ENCODE measurements around the gene PPP1R7.

Gene PPP1R7

GRCh38 chr2:241187101-241187917, 37.0 kb downstream of the PPP1R7 start:
- no peaks in the 10 kb centered on the region; the same call in 1 of the 2 replicates for H3K27me3 ChIP-seq (replicated peaks; ENCODE audit: control insufficient read depth, insufficient read depth, low read length)
- H3K4me3 ChIP-seq (replicated peaks; ENCODE audit: low read depth, low read length), result no peak overlapping the region
- no peak for DNase-seq (ENCODE audit: extremely low read depth, insufficient read length)
- TF ChIP-seq, protein P1, sequence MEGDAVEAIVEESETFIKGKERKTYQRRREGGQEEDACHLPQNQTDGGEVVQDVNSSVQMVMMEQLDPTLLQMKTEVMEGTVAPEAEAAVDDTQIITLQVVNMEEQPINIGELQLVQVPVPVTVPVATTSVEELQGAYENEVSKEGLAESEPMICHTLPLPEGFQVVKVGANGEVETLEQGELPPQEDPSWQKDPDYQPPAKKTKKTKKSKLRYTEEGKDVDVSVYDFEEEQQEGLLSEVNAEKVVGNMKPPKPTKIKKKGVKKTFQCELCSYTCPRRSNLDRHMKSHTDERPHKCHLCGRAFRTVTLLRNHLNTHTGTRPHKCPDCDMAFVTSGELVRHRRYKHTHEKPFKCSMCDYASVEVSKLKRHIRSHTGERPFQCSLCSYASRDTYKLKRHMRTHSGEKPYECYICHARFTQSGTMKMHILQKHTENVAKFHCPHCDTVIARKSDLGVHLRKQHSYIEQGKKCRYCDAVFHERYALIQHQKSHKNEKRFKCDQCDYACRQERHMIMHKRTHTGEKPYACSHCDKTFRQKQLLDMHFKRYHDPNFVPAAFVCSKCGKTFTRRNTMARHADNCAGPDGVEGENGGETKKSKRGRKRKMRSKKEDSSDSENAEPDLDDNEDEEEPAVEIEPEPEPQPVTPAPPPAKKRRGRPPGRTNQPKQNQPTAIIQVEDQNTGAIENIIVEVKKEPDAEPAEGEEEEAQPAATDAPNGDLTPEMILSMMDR (IDR thresholded peaks at IDR 0.05; ENCODE audit: insufficient read depth, low read length, poor library complexity, severe bottlenecking), result no peak
- H3K36me3 ChIP-seq (ENCODE audit: control insufficient read depth, insufficient read depth, low read length), result peaks cover 6% of the 10 kb centered on the region

GRCh38 chr2:241187918-241188234, 37.6 kb downstream of the PPP1R7 start:
- no peak for DNase-seq (ENCODE audit: extremely low read depth, insufficient read length)
- H3K4me3 ChIP-seq (replicated peaks; ENCODE audit: low read depth, low read length), result no peak overlapping the region
- H3K36me3 ChIP-seq (ENCODE audit: control insufficient read depth, insufficient read depth, low read length), result peaks cover 5% of the 10 kb centered on the region
- TF ChIP-seq, protein P1 (IDR thresholded peaks at IDR 0.05; ENCODE audit: insufficient read depth, low read length, poor library complexity, severe bottlenecking), result no peak
- no peaks in the 10 kb centered on the region; the same call in 1 of the 2 replicates for H3K27me3 ChIP-seq (replicated peaks; ENCODE audit: control insufficient read depth, insufficient read depth, low read length)

- no peak within 1 kb of the TSS for H3K4me3 ChIP-seq (replicated peaks; ENCODE audit: low read depth, low read length)
- no peaks in the 10 kb centered on the region; the same call in 1 of the 2 replicates for H3K27me3 ChIP-seq (replicated peaks; ENCODE audit: control insufficient read depth, insufficient read depth, low read length)
- DNase-seq (ENCODE audit: extremely low read depth, insufficient read length), result no peak
- H3K36me3 ChIP-seq (ENCODE audit: control insufficient read depth, insufficient read depth, low read length), result peaks cover 2% of the 10 kb centered on the region; the same call in 1 of the 2 replicates
- TF ChIP-seq, protein P1 (IDR thresholded peaks at IDR 0.05; ENCODE audit: insufficient read depth, low read length, poor library complexity, severe bottlenecking), result no peak
These were observed 38.3 kb downstream of the PPP1R7 start, which contains the start of gene ANO7 for GRCh38 chr2:241188361-241189092. Gene ANO7, plus strand, starts transcription at chr2:241188677. Its CDS starts 1,387 bp downstream, at chr2:241190064.

DNA sequence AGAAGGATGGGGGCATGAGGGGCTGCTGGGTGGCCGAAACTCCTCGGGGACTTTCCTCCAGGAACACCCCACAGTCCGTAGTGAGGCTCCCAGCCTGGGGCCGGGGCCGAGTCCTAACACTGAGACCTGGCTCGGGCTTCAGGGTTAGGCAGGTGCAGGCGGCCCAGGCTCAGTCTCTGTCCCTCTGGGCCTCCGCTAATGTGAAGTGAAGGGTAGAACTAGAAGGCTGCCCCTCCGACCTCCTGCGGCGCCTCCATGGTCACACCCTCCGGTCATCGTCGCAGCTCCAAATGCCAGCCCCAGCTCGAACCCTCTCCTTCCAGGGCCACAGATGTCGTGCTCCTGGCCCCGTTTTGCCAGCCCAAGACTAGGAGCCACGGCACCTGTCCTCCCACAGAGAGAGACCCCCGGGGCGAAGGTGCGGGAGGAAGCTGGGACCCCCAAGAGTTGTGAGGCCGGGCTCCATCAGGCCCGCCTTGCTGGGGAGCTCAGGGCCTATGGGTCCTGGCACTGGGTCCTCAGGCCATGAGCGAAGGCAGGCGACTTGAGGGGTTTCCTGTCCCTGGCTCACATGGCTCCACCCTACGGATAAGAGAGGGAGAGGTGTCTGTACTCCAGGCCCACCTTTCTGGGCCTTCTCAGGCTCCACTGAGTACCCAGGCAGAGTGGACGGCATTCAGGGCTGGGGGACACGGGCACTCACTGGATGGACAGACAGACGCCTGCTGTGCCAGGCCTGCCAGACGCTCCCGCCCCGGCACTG, 39.0 kb downstream of the PPP1R7 start:
- Histone ChIP-seq H3K4me3 (replicated peaks; ENCODE audit: low read depth, low read length) (no peak overlapping the region), H3K27me3 (replicated peaks; ENCODE audit: control insufficient read depth, insufficient read depth, low read length) (no peaks in the 10 kb centered on the region; the same call in 1 of the 2 replicates), H3K36me3 (ENCODE audit: control insufficient read depth, insufficient read depth, low read length) (no peaks in the 10 kb centered on the region)
- TF ChIP-seq, protein P1 (IDR thresholded peaks at IDR 0.05; ENCODE audit: insufficient read depth, low read length, poor library complexity, severe bottlenecking), result no peak
- DNase-seq (ENCODE audit: extremely low read depth, insufficient read length), result no peak

DNA sequence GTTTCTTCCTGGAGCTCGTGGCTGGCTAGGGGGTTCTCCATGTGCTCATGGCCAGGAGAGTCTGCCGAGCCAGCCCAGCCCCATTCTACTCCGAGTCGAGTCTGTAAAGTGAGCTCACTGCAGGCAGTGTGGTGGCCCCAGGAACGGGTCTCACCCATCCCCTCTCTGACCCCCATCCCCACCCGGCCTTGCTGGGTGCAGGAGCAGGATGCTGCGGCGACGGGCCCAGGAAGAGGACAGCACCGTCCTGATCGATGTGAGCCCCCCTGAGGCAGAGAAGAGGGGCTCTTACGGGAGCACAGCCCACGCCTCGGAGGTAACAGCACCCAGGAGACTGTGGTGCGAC, 39.6 kb downstream of the PPP1R7 start:
- TF ChIP-seq, protein P1 (IDR thresholded peaks at IDR 0.05; ENCODE audit: insufficient read depth, low read length, poor library complexity, severe bottlenecking), result no peak
- Histone ChIP-seq H3K36me3 (ENCODE audit: control insufficient read depth, insufficient read depth, low read length) (no peaks in the 10 kb centered on the region), H3K4me3 (replicated peaks; ENCODE audit: low read depth, low read length) (no peak overlapping the region), H3K27me3 (replicated peaks; ENCODE audit: control insufficient read depth, insufficient read depth, low read length) (no peaks in the 10 kb centered on the region; the same call in 1 of the 2 replicates)
- no peak for DNase-seq (ENCODE audit: extremely low read depth, insufficient read length)
